GM23338 (cell line): ENCODE measurements around the gene AGBL5. TPM values are rescaled to one million over a fixed set of nuclear protein-coding genes. Genes with fewer than 3 reads are reported as not detected.

Experiments used
- ATAC-seq: fragments of 200-7000 bp; cut with Tn5 transposase; 3 replicates; pipeline ENCODE4 v1.9.1; 2020
- DNase-seq: peaks from one replicate; pipeline ENCODE4 v3.0.0-alpha.2; 2015; ENCODE audit warnings: low spot score
- H2AFZ ChIP-seq: fragments of 200-600 bp; sonication (generic); 2 replicates; pipeline ENCODE4 v1.8.0; 2016; ENCODE audit warnings: antibody characterized with exemption, mild to moderate bottlenecking, moderate library complexity
- H3F3A ChIP-seq: fragments of 200-600 bp; sonication (generic); replicated peaks from 2 replicates; pipeline ENCODE4 v1.8.0; 2017; ENCODE audit warnings: antibody characterized with exemption, mixed run types, low read depth
- H3K27ac ChIP-seq: fragments of 200-600 bp; sonication (generic); 2 replicates; pipeline ENCODE4 v1.6.1; 2016; ENCODE audit warnings: low read depth
- H3K27me3 ChIP-seq: fragments of 200-600 bp; sonication (generic); 2 replicates; pipeline ENCODE4 v1.8.0; 2016; ENCODE audit warnings: mild to moderate bottlenecking, mixed run types, moderate library complexity; ENCODE audit not compliant: insufficient read depth
- H3K36me3 ChIP-seq: fragments of 200-600 bp; sonication (generic); 2 replicates; pipeline ENCODE4 v1.8.0; 2016; ENCODE audit warnings: mild to moderate bottlenecking; ENCODE audit not compliant: insufficient read depth
- H3K4me1 ChIP-seq: fragments of 200-600 bp; sonication (generic); 2 replicates; pipeline ENCODE4 v1.8.0; 2016; ENCODE audit warnings: mild to moderate bottlenecking, moderate library complexity; ENCODE audit not compliant: insufficient read depth
- H3K4me2 ChIP-seq: fragments of 200-600 bp; sonication (generic); 2 replicates; pipeline ENCODE4 v1.7.1; 2017; ENCODE audit warnings: mixed run types
- H3K4me3 ChIP-seq: fragments of 200-600 bp; sonication (generic); 2 replicates; pipeline ENCODE4 v1.6.1; 2016; ENCODE audit warnings: mixed run types
- H3K79me2 ChIP-seq: fragments of 200-600 bp; sonication (generic); replicated peaks from 2 replicates; pipeline ENCODE4 v1.8.0; 2017; ENCODE audit warnings: mild to moderate bottlenecking; ENCODE audit not compliant: insufficient read depth
- H3K9me2 ChIP-seq: fragments of 200-600 bp; sonication (generic); 2 replicates; pipeline ENCODE4 v1.8.0; 2017; ENCODE audit not compliant: insufficient read depth
- H4K20me1 ChIP-seq: fragments of 200-600 bp; sonication (generic); replicated peaks from 2 replicates; pipeline ENCODE4 v1.8.0; 2017; ENCODE audit warnings: mild to moderate bottlenecking; ENCODE audit not compliant: insufficient read depth
- H3K27ac Mint-ChIP-seq: 2 replicates; pipeline ENCODE4 v1.8.0; 2020; ENCODE audit warnings: inconsistent platforms, mild to moderate bottlenecking, moderate library complexity, mixed read lengths
- H3K27me3 Mint-ChIP-seq: 3 replicates; pipeline ENCODE4 v1.8.0; 2022; ENCODE audit warnings: low read depth, mild to moderate bottlenecking, moderate library complexity, mixed read lengths, inconsistent platforms; ENCODE audit not compliant: insufficient read depth, poor library complexity
- H3K36me3 Mint-ChIP-seq: 3 replicates; pipeline ENCODE4 v1.8.0; 2021; ENCODE audit warnings: low read depth, mild to moderate bottlenecking, inconsistent platforms, moderate library complexity, mixed read lengths
- H3K4me1 Mint-ChIP-seq: 3 replicates; pipeline ENCODE4 v1.8.0; 2020; ENCODE audit warnings: mild to moderate bottlenecking, inconsistent platforms, mixed read lengths
- H3K4me3 Mint-ChIP-seq: 3 replicates; pipeline ENCODE4 v1.8.0; 2021; ENCODE audit warnings: moderate library complexity, mild to moderate bottlenecking, inconsistent platforms, mixed read lengths
- H3K9me3 Mint-ChIP-seq: 3 replicates; pipeline ENCODE4 v1.8.0; 2020; ENCODE audit warnings: moderate library complexity, mild to moderate bottlenecking, inconsistent platforms, mixed read lengths
- CREB1 ChIP-seq: fragments of 250-450 bp; sonication (Bioruptor Pico); IDR thresholded peaks from 2 replicates; pipeline ENCODE4 v1.5.0; 2020; ENCODE audit warnings: low read depth, mild to moderate bottlenecking, moderate library complexity
- EZH2 ChIP-seq: fragments of 200-600 bp; sonication (generic); IDR thresholded peaks from one replicate; pipeline ENCODE4 v1.8.0; 2017; ENCODE audit warnings: antibody characterized with exemption, mild to moderate bottlenecking, low read depth; ENCODE audit not compliant: unreplicated experiment
- EZH2phosphoT487 ChIP-seq: fragments of 200-600 bp; sonication (generic); IDR thresholded peaks from one replicate; pipeline ENCODE4 v1.8.1; 2018; ENCODE audit warnings: antibody characterized with exemption; ENCODE audit not compliant: unreplicated experiment
- JUNB ChIP-seq: IDR thresholded peaks from one replicate; pipeline ENCODE4 v1.6.1; 2016; ENCODE audit warnings: antibody characterized with exemption; ENCODE audit not compliant: unreplicated experiment
- NANOG ChIP-seq: IDR thresholded peaks from 2 replicates; pipeline ENCODE4 v1.6.1; 2016; ENCODE audit warnings: antibody characterized with exemption, borderline replicate concordance
- POLR2AphosphoS5 ChIP-seq: IDR thresholded peaks from 2 replicates; pipeline ENCODE4 v1.6.1; 2016; ENCODE audit warnings: antibody characterized with exemption, low read depth
- STAT1 ChIP-seq: IDR thresholded peaks from one replicate; pipeline ENCODE4 v1.6.1; 2016; ENCODE audit warnings: antibody characterized with exemption; ENCODE audit not compliant: unreplicated experiment
- ZNF114 ChIP-seq: fragments of 250-450 bp; sonication (Bioruptor Pico); IDR thresholded peaks from 2 replicates; pipeline ENCODE4 v1.5.0; 2020; ENCODE audit warnings: mild to moderate bottlenecking, moderate library complexity
- ZNF331 ChIP-seq: fragments of 250-450 bp; sonication (Bioruptor Pico); IDR thresholded peaks from 2 replicates; pipeline ENCODE4 v1.5.0; 2020; ENCODE audit warnings: low read depth, mild to moderate bottlenecking, moderate library complexity
- polyA plus RNA-seq: library from polyadenylated mRNA; unstranded; fragments of >200 nt; fragmentation: Nextera tagmentation; extraction: Ambion mirVana; gene quantifications from 2 replicates; pipeline ENCODE4 v1.2.1, GENCODE V29; 2016
- total RNA-seq: library from RNA; depleted of rRNA; stranded (reverse); fragments of >200 nt; shearing (Covaris generic); gene quantifications from 2 replicates; pipeline ENCODE4 v1.2.3, GENCODE V29; 2014
- TF ChIP-seq, protein P1 (sequence below), 2 experiments: fragments of 200-600 bp in 1 of 2; sonication (generic) in 1 of 2; conservative IDR thresholded peaks; 2 replicates each; pipeline versions ENCODE4 v1.5.1 to v1.6.1; 2016 to 2017; ENCODE audit warnings: antibody characterized with exemption in 2 of 2, low read depth in 2 of 2, mild to moderate bottlenecking in 2 of 2, moderate library complexity in 1 of 2
- TF ChIP-seq, protein P2 (sequence below): IDR thresholded peaks from 2 replicates; pipeline ENCODE4 v1.6.1; 2016; ENCODE audit warnings: antibody characterized with exemption
- TF ChIP-seq, protein P3 (sequence below): IDR thresholded peaks from one replicate; pipeline ENCODE4 v1.6.1; 2018; ENCODE audit warnings: antibody characterized with exemption; ENCODE audit not compliant: unreplicated experiment
- TF ChIP-seq, protein P4 (sequence below): fragments of 250-450 bp; sonication (Bioruptor Pico); IDR thresholded peaks from 2 replicates; pipeline ENCODE4 v1.5.0; 2020; ENCODE audit warnings: mild to moderate bottlenecking, moderate library complexity

AGBL5 gene
- total and polyA plus RNA-seq, 2 experiments from 2014 or later: 17.9 to 31.3 TPM

DNA sequence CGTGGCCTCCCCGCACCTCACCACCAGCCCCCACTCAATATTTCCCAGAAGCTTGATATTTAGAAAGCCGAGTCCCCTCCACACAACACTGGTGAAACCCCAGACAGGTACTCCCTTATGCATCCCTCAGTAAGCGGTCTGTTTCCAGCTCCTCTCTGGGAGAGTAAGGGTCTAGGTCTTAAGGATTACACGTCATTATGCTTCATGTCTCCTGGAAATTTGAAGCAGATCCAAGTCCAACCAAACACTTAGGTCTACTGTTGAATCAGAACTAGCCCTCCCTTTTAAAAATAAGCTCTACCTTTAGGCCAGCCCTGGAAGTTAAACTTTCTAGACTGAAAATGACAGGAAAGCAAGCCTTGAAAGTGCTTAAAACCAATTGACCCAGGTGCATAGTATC is 21.5 kb downstream of the AGBL5 start:
- no peaks in the 10 kb centered on the region; the same call in 1 of the 2 replicates for H3K36me3 ChIP-seq
- no peaks in the 10 kb centered on the region; the same call in 2 of the 3 replicates for H3K9me3 Mint-ChIP-seq
- no peak for DNase-seq
- peak overlapping the region; percentile 95 for H3K27ac ChIP-seq
- no peaks in the 10 kb centered on the region for H3K9me2 ChIP-seq
- H3K27me3 Mint-ChIP-seq: peaks cover 23% of the 10 kb centered on the region
- H3K79me2 ChIP-seq: peaks cover 19% of the 10 kb centered on the region
- peaks cover 19% of the 10 kb centered on the region for H3K4me1 ChIP-seq
- H3K4me2 ChIP-seq: peak overlapping the region; percentile 99
- H4K20me1 ChIP-seq: peaks cover 7% of the 10 kb centered on the region
- H3K36me3 Mint-ChIP-seq: peaks cover 27% of the 10 kb centered on the region
- H3K4me3 Mint-ChIP-seq: peak overlapping the region; percentile 96
- peak overlapping the region; percentile 100 for H3K4me3 ChIP-seq
- H2AFZ ChIP-seq: peak overlapping the region; percentile 92
- H3K27me3 ChIP-seq: no peaks in the 10 kb centered on the region
- ATAC-seq: no peak
- peak overlapping the region; percentile 88; the same call in 1 of the 2 replicates for H3K27ac Mint-ChIP-seq
- H3K4me1 Mint-ChIP-seq: peaks cover 16% of the 10 kb centered on the region
- peaks cover 7% of the 10 kb centered on the region; the same call in 1 of the 2 replicates for H3F3A ChIP-seq
- TF ChIP-seq ZNF114 (CRISPR knock-in tag): no peak
- no peak for TF ChIP-seq JUNB
- TF ChIP-seq EZH2phosphoT487: no peak
- TF ChIP-seq, protein P1, sequence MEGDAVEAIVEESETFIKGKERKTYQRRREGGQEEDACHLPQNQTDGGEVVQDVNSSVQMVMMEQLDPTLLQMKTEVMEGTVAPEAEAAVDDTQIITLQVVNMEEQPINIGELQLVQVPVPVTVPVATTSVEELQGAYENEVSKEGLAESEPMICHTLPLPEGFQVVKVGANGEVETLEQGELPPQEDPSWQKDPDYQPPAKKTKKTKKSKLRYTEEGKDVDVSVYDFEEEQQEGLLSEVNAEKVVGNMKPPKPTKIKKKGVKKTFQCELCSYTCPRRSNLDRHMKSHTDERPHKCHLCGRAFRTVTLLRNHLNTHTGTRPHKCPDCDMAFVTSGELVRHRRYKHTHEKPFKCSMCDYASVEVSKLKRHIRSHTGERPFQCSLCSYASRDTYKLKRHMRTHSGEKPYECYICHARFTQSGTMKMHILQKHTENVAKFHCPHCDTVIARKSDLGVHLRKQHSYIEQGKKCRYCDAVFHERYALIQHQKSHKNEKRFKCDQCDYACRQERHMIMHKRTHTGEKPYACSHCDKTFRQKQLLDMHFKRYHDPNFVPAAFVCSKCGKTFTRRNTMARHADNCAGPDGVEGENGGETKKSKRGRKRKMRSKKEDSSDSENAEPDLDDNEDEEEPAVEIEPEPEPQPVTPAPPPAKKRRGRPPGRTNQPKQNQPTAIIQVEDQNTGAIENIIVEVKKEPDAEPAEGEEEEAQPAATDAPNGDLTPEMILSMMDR (conservative IDR thresholded peaks at IDR 0.05; ENCODE audit: low read depth in 2 of 2): no peak
- TF ChIP-seq ZNF331 (CRISPR knock-in tag): no peak
- TF ChIP-seq STAT1: no peak
- TF ChIP-seq EZH2: no peak
- TF ChIP-seq, protein P2, sequence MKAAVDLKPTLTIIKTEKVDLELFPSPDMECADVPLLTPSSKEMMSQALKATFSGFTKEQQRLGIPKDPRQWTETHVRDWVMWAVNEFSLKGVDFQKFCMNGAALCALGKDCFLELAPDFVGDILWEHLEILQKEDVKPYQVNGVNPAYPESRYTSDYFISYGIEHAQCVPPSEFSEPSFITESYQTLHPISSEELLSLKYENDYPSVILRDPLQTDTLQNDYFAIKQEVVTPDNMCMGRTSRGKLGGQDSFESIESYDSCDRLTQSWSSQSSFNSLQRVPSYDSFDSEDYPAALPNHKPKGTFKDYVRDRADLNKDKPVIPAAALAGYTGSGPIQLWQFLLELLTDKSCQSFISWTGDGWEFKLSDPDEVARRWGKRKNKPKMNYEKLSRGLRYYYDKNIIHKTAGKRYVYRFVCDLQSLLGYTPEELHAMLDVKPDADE: no peak
- no peak for TF ChIP-seq NANOG
- TF ChIP-seq, protein P3, sequence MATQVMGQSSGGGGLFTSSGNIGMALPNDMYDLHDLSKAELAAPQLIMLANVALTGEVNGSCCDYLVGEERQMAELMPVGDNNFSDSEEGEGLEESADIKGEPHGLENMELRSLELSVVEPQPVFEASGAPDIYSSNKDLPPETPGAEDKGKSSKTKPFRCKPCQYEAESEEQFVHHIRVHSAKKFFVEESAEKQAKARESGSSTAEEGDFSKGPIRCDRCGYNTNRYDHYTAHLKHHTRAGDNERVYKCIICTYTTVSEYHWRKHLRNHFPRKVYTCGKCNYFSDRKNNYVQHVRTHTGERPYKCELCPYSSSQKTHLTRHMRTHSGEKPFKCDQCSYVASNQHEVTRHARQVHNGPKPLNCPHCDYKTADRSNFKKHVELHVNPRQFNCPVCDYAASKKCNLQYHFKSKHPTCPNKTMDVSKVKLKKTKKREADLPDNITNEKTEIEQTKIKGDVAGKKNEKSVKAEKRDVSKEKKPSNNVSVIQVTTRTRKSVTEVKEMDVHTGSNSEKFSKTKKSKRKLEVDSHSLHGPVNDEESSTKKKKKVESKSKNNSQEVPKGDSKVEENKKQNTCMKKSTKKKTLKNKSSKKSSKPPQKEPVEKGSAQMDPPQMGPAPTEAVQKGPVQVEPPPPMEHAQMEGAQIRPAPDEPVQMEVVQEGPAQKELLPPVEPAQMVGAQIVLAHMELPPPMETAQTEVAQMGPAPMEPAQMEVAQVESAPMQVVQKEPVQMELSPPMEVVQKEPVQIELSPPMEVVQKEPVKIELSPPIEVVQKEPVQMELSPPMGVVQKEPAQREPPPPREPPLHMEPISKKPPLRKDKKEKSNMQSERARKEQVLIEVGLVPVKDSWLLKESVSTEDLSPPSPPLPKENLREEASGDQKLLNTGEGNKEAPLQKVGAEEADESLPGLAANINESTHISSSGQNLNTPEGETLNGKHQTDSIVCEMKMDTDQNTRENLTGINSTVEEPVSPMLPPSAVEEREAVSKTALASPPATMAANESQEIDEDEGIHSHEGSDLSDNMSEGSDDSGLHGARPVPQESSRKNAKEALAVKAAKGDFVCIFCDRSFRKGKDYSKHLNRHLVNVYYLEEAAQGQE: no peak
- TF ChIP-seq POLR2AphosphoS5: no peak
- TF ChIP-seq, protein P4, sequence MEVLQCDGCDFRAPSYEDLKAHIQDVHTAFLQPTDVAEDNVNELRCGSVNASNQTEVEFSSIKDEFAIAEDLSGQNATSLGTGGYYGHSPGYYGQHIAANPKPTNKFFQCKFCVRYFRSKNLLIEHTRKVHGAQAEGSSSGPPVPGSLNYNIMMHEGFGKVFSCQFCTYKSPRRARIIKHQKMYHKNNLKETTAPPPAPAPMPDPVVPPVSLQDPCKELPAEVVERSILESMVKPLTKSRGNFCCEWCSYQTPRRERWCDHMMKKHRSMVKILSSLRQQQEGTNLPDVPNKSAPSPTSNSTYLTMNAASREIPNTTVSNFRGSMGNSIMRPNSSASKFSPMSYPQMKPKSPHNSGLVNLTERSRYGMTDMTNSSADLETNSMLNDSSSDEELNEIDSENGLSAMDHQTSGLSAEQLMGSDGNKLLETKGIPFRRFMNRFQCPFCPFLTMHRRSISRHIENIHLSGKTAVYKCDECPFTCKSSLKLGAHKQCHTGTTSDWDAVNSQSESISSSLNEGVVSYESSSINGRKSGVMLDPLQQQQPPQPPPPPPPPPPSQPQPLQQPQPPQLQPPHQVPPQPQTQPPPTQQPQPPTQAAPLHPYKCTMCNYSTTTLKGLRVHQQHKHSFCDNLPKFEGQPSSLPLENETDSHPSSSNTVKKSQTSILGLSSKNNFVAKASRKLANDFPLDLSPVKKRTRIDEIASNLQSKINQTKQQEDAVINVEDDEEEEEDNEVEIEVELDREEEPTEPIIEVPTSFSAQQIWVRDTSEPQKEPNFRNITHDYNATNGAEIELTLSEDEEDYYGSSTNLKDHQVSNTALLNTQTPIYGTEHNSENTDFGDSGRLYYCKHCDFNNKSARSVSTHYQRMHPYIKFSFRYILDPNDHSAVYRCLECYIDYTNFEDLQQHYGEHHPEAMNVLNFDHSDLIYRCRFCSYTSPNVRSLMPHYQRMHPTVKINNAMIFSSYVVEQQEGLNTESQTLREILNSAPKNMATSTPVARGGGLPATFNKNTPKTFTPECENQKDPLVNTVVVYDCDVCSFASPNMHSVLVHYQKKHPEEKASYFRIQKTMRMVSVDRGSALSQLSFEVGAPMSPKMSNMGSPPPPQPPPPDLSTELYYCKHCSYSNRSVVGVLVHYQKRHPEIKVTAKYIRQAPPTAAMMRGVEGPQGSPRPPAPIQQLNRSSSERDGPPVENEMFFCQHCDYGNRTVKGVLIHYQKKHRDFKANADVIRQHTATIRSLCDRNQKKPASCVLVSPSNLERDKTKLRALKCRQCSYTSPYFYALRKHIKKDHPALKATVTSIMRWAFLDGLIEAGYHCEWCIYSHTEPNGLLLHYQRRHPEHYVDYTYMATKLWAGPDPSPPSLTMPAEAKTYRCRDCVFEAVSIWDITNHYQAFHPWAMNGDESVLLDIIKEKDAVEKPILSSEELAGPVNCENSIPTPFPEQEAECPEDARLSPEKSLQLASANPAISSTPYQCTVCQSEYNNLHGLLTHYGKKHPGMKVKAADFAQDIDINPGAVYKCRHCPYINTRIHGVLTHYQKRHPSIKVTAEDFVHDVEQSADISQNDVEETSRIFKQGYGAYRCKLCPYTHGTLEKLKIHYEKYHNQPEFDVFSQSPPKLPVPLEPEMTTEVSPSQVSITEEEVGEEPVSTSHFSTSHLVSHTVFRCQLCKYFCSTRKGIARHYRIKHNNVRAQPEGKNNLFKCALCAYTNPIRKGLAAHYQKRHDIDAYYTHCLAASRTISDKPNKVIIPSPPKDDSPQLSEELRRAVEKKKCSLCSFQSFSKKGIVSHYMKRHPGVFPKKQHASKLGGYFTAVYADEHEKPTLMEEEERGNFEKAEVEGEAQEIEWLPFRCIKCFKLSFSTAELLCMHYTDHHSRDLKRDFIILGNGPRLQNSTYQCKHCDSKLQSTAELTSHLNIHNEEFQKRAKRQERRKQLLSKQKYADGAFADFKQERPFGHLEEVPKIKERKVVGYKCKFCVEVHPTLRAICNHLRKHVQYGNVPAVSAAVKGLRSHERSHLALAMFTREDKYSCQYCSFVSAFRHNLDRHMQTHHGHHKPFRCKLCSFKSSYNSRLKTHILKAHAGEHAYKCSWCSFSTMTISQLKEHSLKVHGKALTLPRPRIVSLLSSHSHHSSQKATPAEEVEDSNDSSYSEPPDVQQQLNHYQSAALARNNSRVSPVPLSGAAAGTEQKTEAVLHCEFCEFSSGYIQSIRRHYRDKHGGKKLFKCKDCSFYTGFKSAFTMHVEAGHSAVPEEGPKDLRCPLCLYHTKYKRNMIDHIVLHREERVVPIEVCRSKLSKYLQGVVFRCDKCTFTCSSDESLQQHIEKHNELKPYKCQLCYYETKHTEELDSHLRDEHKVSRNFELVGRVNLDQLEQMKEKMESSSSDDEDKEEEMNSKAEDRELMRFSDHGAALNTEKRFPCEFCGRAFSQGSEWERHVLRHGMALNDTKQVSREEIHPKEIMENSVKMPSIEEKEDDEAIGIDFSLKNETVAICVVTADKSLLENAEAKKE (CRISPR knock-in tag): no peak
- no peak for TF ChIP-seq CREB1 (CRISPR knock-in tag)
